H9 (cell line): Measurements from ENCODE around the gene KCNC2. TPM values are rescaled to one million over a fixed set of nuclear protein-coding genes. Genes with fewer than 3 reads are reported as not detected.

Source experiments
- DNase-seq: peaks from one replicate; pipeline ENCODE4 v3.0.0-alpha.2; 2017
- H2AFZ ChIP-seq: one replicate; pipeline ENCODE4 v1.6.1; 2013; ENCODE audit warnings: mild to moderate bottlenecking, low read length, control low read depth, moderate library complexity
- H2AK5ac ChIP-seq: 2 replicates; pipeline ENCODE4 v1.6.1; 2013; ENCODE audit warnings: low read length, control low read depth, mixed read lengths; ENCODE audit not compliant: insufficient read length
- H2BK120ac ChIP-seq: one replicate; pipeline ENCODE4 v1.6.1; 2013; ENCODE audit warnings: low read depth, mild to moderate bottlenecking, low read length, control low read depth, inconsistent platforms; ENCODE audit not compliant: poor library complexity, severe bottlenecking
- H2BK12ac ChIP-seq: 2 replicates; pipeline ENCODE4 v1.6.1; 2013; ENCODE audit warnings: low read length, control low read depth, mixed read lengths, low read depth; ENCODE audit not compliant: insufficient read length
- H2BK15ac ChIP-seq: 2 replicates; pipeline ENCODE4 v1.6.1; 2013; ENCODE audit warnings: low read depth, low read length, control low read depth
- H2BK20ac ChIP-seq: one replicate; pipeline ENCODE4 v1.6.1; 2013; ENCODE audit warnings: low read depth, mild to moderate bottlenecking, low read length, control low read depth, inconsistent platforms; ENCODE audit not compliant: poor library complexity, severe bottlenecking
- H2BK5ac ChIP-seq: 2 replicates; pipeline ENCODE4 v1.6.1; 2013; ENCODE audit warnings: low read length, control low read depth, mixed read lengths; ENCODE audit not compliant: insufficient read length
- H3K14ac ChIP-seq: 2 replicates; pipeline ENCODE4 v1.6.1; 2013; ENCODE audit warnings: low read length, control low read depth; ENCODE audit not compliant: insufficient read depth
- H3K18ac ChIP-seq: 2 replicates; pipeline ENCODE4 v1.6.1; 2013; ENCODE audit warnings: low read depth, mild to moderate bottlenecking, mixed read lengths, low read length, control low read depth; ENCODE audit not compliant: insufficient read length
- H3K23ac ChIP-seq: 2 replicates; pipeline ENCODE4 v1.6.1; 2013; ENCODE audit warnings: low read length, control low read depth, mixed read lengths, low read depth; ENCODE audit not compliant: insufficient read length
- H3K23me2 ChIP-seq: 2 replicates; pipeline ENCODE4 v1.6.1; 2013; ENCODE audit warnings: low read depth, mild to moderate bottlenecking, mixed read lengths, low read length, control low read depth; ENCODE audit not compliant: insufficient read length, poor library complexity, severe bottlenecking
- H3K27ac ChIP-seq: 2 replicates; pipeline ENCODE4 v1.5.1; 2013; ENCODE audit warnings: low read length, control low read depth, mixed read lengths, low read depth; ENCODE audit not compliant: insufficient read length
- H3K27me3 ChIP-seq: 2 replicates; pipeline ENCODE4 v1.6.1; 2013; ENCODE audit warnings: low read length, control low read depth, inconsistent platforms; ENCODE audit not compliant: insufficient read depth
- H3K4ac ChIP-seq: 2 replicates; pipeline ENCODE4 v1.6.1; 2013; ENCODE audit warnings: low read depth, mild to moderate bottlenecking, control low read depth, inconsistent platforms, low read length, moderate library complexity
- H3K4me1 ChIP-seq: 2 replicates; pipeline ENCODE4 v1.6.1; 2013; ENCODE audit warnings: low read length, control low read depth, inconsistent platforms; ENCODE audit not compliant: insufficient read depth
- H3K4me2 ChIP-seq: 2 replicates; pipeline ENCODE4 v1.6.1; 2013; ENCODE audit warnings: low read length, control low read depth, mixed read lengths; ENCODE audit not compliant: insufficient read length, insufficient read depth
- H3K56ac ChIP-seq: 2 replicates; pipeline ENCODE4 v1.6.1; 2013; ENCODE audit warnings: low read depth, mild to moderate bottlenecking, mixed read lengths, low read length, control low read depth; ENCODE audit not compliant: insufficient read length
- H3K79me1 ChIP-seq: 2 replicates; pipeline ENCODE4 v1.6.1; 2013; ENCODE audit warnings: low read depth, mild to moderate bottlenecking, moderate library complexity, low read length, control low read depth, inconsistent platforms; ENCODE audit not compliant: insufficient read depth, poor library complexity, severe bottlenecking
- H3K79me2 ChIP-seq: 2 replicates; pipeline ENCODE4 v1.6.1; 2013; ENCODE audit warnings: low read length, control low read depth, inconsistent platforms; ENCODE audit not compliant: insufficient read depth
- H3K9ac ChIP-seq: 2 replicates; pipeline ENCODE4 v1.6.1; 2013; ENCODE audit warnings: low read length, control low read depth, mixed read lengths; ENCODE audit not compliant: insufficient read length; ENCODE audit errors: extremely low read depth
- H3K9me3 ChIP-seq: one replicate; pipeline ENCODE4 v1.6.1; 2013; ENCODE audit warnings: low read depth, low read length, inconsistent platforms; ENCODE audit not compliant: control insufficient read depth
- H3T11ph ChIP-seq: one replicate; pipeline ENCODE4 v1.6.1; 2013; ENCODE audit warnings: mild to moderate bottlenecking, low read length, control low read depth, inconsistent platforms
- H4K20me1 ChIP-seq: one replicate; pipeline ENCODE4 v1.6.1; 2013; ENCODE audit not compliant: control insufficient read depth, insufficient read length, insufficient read depth
- H4K5ac ChIP-seq: 2 replicates; pipeline ENCODE4 v1.6.1; 2013; ENCODE audit warnings: low read depth, mild to moderate bottlenecking, mixed read lengths, low read length, control low read depth; ENCODE audit not compliant: insufficient read length
- H4K8ac ChIP-seq: replicated peaks from 2 replicates; pipeline ENCODE4 v1.6.1; 2013; ENCODE audit warnings: low read length, control low read depth, mixed read lengths, low read depth; ENCODE audit not compliant: insufficient read length
- H4K91ac ChIP-seq: 2 replicates; pipeline ENCODE4 v1.6.1; 2013; ENCODE audit warnings: low read depth, mild to moderate bottlenecking, moderate library complexity, mixed read lengths, low read length, control low read depth; ENCODE audit not compliant: insufficient read length
- H3K27ac Mint-ChIP-seq, 3 experiments: 2 replicates in 2 of 3; 3 replicates in 1 of 3; pipeline ENCODE4 v1.8.0; 2020 to 2021; ENCODE audit warnings: mixed read lengths in 3 of 3, mild to moderate bottlenecking in 1 of 3, moderate library complexity in 1 of 3
- H3K27me3 Mint-ChIP-seq: 2 replicates; pipeline ENCODE4 v1.8.0; 2021; ENCODE audit warnings: low read depth, mild to moderate bottlenecking, moderate library complexity, mixed read lengths
- H3K36me3 Mint-ChIP-seq, 3 experiments: 2 replicates in 2 of 3; 3 replicates in 1 of 3; pipeline ENCODE4 v1.8.0; 2020 to 2021; ENCODE audit warnings: low read depth in 3 of 3, mixed read lengths in 3 of 3; ENCODE audit not compliant: insufficient read depth in 1 of 3
- H3K4me1 Mint-ChIP-seq, 2 experiments: 2 replicates each; pipeline ENCODE4 v1.8.0; 2020; ENCODE audit warnings: mixed read lengths in 2 of 2
- H3K4me3 Mint-ChIP-seq, 2 experiments: 2 replicates in 1 of 2; 3 replicates in 1 of 2; pipeline ENCODE4 v1.8.0; 2020 to 2021; ENCODE audit warnings: mild to moderate bottlenecking in 2 of 2, mixed read lengths in 2 of 2, moderate library complexity in 1 of 2
- H3K9me3 Mint-ChIP-seq, 2 experiments: 2 replicates in 1 of 2; 3 replicates in 1 of 2; pipeline ENCODE4 v1.8.0; 2020; ENCODE audit warnings: mild to moderate bottlenecking in 2 of 2, mixed read lengths in 2 of 2, moderate library complexity in 1 of 2
- WGBS: extraction: QIAGEN DNeasy Blood & Tissue Kit; methylation state at CpG from one replicate; pipeline ENCODE4 v1.1.7; 2013; ENCODE audit warnings: missing lambda C conversion rate, low lambda C conversion rate, mixed read lengths; ENCODE audit not compliant: insufficient read length; ENCODE audit errors: extremely low coverage; 5-methylcytosine and 5-hydroxymethylcytosine counted together
- total RNA-seq: library from RNA; stranded (reverse); gene quantifications from 2 replicates; pipeline ENCODE4 v1.2.1, GENCODE V29; 2021
- TF ChIP-seq, protein P1 (sequence below): fragments of 200-600 bp; sonication (generic); conservative IDR thresholded peaks from 3 replicates; pipeline ENCODE4 v1.8.0; 2021; ENCODE audit warnings: antibody characterized with exemption, mild to moderate bottlenecking

Gene KCNC2
- total RNA-seq, 1 experiment from 2014 or later: not detected

DNA sequence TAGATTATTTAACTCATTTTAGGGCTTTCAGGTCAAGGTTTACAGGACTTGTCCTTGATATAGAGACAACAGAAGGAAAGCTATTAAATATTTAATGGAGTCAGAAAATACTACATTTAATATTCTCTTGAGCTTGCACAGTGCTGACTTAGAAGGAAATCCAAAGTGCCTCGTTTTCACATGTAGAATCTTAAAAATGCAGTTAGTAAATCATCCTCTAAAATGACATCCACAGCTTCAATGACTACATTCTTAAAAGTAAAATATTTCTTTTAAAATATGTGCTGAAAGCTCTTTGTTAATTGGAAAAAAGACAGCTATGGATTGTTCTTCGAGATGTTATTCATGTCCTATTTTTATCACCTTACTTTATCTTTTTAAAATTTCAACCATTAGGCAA, 146.9 kb downstream of the KCNC2 start:
- Mint-ChIP-seq H3K4me3 (no peak overlapping the region), H3K36me3 (no peaks in the 10 kb centered on the region), H3K27me3 (no peaks in the 10 kb centered on the region; the same call in 1 of the 2 replicates), H3K4me1 (no peaks in the 10 kb centered on the region; a peak in 1 of 4 replicates), H3K27ac (no peak overlapping the region), H3K9me3 (no peaks in the 10 kb centered on the region)
- no peak overlapping the region for H4K5ac ChIP-seq
- H3K27ac ChIP-seq: no peak overlapping the region
- no peaks in the 10 kb centered on the region for H3K9me3 ChIP-seq
- H2BK12ac ChIP-seq: no peak overlapping the region
- TF ChIP-seq, protein P1, sequence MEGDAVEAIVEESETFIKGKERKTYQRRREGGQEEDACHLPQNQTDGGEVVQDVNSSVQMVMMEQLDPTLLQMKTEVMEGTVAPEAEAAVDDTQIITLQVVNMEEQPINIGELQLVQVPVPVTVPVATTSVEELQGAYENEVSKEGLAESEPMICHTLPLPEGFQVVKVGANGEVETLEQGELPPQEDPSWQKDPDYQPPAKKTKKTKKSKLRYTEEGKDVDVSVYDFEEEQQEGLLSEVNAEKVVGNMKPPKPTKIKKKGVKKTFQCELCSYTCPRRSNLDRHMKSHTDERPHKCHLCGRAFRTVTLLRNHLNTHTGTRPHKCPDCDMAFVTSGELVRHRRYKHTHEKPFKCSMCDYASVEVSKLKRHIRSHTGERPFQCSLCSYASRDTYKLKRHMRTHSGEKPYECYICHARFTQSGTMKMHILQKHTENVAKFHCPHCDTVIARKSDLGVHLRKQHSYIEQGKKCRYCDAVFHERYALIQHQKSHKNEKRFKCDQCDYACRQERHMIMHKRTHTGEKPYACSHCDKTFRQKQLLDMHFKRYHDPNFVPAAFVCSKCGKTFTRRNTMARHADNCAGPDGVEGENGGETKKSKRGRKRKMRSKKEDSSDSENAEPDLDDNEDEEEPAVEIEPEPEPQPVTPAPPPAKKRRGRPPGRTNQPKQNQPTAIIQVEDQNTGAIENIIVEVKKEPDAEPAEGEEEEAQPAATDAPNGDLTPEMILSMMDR: no peak
- H4K20me1 ChIP-seq: no peaks in the 10 kb centered on the region
- no peaks in the 10 kb centered on the region for H3K23me2 ChIP-seq
- no peaks in the 10 kb centered on the region for H3K79me1 ChIP-seq
- H3K4ac ChIP-seq: no peak overlapping the region
- H4K91ac ChIP-seq: no peak overlapping the region
- no peak for DNase-seq
- H4K8ac ChIP-seq: no peak overlapping the region
- no peak overlapping the region for H2AFZ ChIP-seq
- H3K9ac ChIP-seq: no peak overlapping the region
- H2BK20ac ChIP-seq: no peak overlapping the region
- no peak overlapping the region for H3K4me2 ChIP-seq
- no peak overlapping the region for H2BK120ac ChIP-seq
- no peak overlapping the region for H3K14ac ChIP-seq
- H3K27me3 ChIP-seq: no peaks in the 10 kb centered on the region
- no peak overlapping the region for H3K23ac ChIP-seq
- no peak overlapping the region for H2AK5ac ChIP-seq
- H3T11ph ChIP-seq: no peak overlapping the region
- H3K56ac ChIP-seq: no peak overlapping the region
- H2BK15ac ChIP-seq: no peak overlapping the region
- H3K79me2 ChIP-seq: no peaks in the 10 kb centered on the region
- WGBS: no CpG with 5 or more reads among the region's 2 CpGs
- H2BK5ac ChIP-seq: no peak overlapping the region
- H3K18ac ChIP-seq: no peak overlapping the region
- H3K4me1 ChIP-seq: no peaks in the 10 kb centered on the region
